ENCODE results near the gene FOXK2.

DNA sequence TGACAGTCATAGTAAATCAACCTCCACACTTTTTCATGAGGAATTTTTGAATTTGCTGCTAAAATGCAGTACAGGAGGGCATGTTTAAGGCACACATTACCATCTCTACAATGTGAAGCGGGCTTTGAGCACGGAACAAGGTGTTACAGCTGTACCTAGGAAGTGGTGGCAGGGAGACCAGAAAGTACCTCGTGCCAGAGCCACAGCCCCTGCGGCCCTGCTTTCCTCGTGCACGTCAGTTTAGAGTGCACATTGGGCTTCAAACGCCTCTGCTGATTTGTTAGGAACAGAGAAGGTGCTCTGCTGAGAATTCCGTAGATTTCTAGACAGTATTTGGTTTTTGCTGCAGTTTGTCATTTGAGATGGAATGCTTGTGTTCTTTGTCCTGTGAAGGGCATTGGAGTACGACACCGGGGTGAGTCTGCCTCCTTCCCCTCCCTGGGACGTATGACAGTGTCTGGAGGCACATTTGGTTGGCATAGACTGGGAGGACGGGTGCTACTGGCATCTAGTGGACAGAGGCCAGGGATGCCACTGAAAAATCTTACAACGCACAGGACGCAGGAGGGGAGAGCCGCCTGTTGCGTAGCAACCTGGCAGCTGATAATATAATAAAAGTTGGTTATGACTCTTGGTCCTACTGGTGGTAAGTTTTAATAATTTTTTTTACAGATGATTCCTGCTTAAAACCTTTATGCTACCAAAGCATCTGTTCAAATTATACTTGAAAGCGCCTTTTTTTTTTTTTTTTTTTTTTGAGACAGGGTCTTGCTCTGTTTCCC lies 9.1 kb downstream of the FOXK2 start:
- TF ChIP-seq, protein P1, sequence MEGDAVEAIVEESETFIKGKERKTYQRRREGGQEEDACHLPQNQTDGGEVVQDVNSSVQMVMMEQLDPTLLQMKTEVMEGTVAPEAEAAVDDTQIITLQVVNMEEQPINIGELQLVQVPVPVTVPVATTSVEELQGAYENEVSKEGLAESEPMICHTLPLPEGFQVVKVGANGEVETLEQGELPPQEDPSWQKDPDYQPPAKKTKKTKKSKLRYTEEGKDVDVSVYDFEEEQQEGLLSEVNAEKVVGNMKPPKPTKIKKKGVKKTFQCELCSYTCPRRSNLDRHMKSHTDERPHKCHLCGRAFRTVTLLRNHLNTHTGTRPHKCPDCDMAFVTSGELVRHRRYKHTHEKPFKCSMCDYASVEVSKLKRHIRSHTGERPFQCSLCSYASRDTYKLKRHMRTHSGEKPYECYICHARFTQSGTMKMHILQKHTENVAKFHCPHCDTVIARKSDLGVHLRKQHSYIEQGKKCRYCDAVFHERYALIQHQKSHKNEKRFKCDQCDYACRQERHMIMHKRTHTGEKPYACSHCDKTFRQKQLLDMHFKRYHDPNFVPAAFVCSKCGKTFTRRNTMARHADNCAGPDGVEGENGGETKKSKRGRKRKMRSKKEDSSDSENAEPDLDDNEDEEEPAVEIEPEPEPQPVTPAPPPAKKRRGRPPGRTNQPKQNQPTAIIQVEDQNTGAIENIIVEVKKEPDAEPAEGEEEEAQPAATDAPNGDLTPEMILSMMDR (IDR thresholded peaks at IDR 0.05; ENCODE audit: control extremely low read depth in 1 of 3, insufficient read depth in 1 of 3, low read depth in 1 of 3, low read length in 3 of 3) = peak; percentile 27 to 37 (median 34); a peak in 3 of 4 replicates
- no peak for TF ChIP-seq TEAD4 (IDR thresholded peaks at IDR 0.05; ENCODE audit: low read depth, low read length)
- TF ChIP-seq, protein P2, sequence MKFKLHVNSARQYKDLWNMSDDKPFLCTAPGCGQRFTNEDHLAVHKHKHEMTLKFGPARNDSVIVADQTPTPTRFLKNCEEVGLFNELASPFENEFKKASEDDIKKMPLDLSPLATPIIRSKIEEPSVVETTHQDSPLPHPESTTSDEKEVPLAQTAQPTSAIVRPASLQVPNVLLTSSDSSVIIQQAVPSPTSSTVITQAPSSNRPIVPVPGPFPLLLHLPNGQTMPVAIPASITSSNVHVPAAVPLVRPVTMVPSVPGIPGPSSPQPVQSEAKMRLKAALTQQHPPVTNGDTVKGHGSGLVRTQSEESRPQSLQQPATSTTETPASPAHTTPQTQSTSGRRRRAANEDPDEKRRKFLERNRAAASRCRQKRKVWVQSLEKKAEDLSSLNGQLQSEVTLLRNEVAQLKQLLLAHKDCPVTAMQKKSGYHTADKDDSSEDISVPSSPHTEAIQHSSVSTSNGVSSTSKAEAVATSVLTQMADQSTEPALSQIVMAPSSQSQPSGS (IDR thresholded peaks at IDR 0.05; ENCODE audit: low read length) = no peak
- peak in 1 of 2 experiments; percentile 29; a peak in 2 of 4 replicates for TF ChIP-seq RAD21 (IDR thresholded peaks at IDR 0.05 in 1 of 2, conservative IDR thresholded peaks at IDR 0.05 in 1 of 2; ENCODE audit: low read depth in 2 of 2, low read length in 2 of 2)
- TF ChIP-seq RNF2 (IDR thresholded peaks at IDR 0.05; ENCODE audit: borderline replicate concordance, low read depth, low read length, missing control alignments, poor library complexity, severe bottlenecking) = no peak
- TF ChIP-seq EP300 (IDR thresholded peaks at IDR 0.05; ENCODE audit: borderline replicate concordance in 1 of 2, low read depth in 2 of 2, low read length in 2 of 2) = no peak
